ENCODE data around the gene ENGASE. TPM values are rescaled to one million over a fixed set of nuclear protein-coding genes. Genes with fewer than 3 reads are reported as not detected.

Gene ENGASE
- total RNA-seq, 1 experiment from 2014 or later = 34.5 TPM

DNA sequence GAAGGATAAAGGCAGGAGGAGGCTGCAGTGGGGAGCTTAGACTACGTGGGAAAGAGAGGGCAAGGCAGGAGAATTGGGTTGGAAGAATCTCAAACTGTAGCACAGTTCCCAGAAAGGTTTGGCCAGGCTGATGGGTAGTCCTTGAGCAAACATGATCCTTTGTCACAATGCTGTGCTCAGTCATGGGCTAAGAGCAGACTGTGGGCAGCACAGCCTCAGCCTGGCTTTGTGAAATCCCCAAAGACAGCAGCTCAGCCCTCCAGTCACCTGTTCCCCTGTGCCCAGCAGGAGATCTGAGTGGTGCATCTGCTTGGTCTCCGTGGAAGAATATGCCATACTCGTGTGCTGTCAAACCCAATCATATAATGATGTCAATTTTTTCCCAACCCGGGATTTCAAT is 10.6 kb upstream of the ENGASE start:
- TF ChIP-seq, protein P1, sequence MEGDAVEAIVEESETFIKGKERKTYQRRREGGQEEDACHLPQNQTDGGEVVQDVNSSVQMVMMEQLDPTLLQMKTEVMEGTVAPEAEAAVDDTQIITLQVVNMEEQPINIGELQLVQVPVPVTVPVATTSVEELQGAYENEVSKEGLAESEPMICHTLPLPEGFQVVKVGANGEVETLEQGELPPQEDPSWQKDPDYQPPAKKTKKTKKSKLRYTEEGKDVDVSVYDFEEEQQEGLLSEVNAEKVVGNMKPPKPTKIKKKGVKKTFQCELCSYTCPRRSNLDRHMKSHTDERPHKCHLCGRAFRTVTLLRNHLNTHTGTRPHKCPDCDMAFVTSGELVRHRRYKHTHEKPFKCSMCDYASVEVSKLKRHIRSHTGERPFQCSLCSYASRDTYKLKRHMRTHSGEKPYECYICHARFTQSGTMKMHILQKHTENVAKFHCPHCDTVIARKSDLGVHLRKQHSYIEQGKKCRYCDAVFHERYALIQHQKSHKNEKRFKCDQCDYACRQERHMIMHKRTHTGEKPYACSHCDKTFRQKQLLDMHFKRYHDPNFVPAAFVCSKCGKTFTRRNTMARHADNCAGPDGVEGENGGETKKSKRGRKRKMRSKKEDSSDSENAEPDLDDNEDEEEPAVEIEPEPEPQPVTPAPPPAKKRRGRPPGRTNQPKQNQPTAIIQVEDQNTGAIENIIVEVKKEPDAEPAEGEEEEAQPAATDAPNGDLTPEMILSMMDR (conservative IDR thresholded peaks at IDR 0.05; ENCODE audit: low read depth, low read length) = no peak
- TF ChIP-seq EZH2phosphoT487 (IDR thresholded peaks at IDR 0.05; ENCODE audit: borderline replicate concordance, low read length) = no peak
- TF ChIP-seq EZH2 (IDR thresholded peaks at IDR 0.05; ENCODE audit: low read length, unreplicated experiment) = no peak
- 0 out of 2 replicates have a peak, but pooled peaks have one; percentile 31 for ATAC-seq
- no peak overlapping the region for H2AFZ ChIP-seq (ENCODE audit: low read length)
- intact Hi-C loops (cut with micrococcal nuclease) = no loop called here
- H3F3A ChIP-seq (ENCODE audit: low read length, unreplicated experiment) = no peaks in the 10 kb centered on the region
- no peaks in the 10 kb centered on the region for H3K4me1 ChIP-seq (ENCODE audit: insufficient read depth, low read length)
- H3K4me3 ChIP-seq (ENCODE audit: low read length) = no peak overlapping the region
- no peaks in the 10 kb centered on the region for H3K9me3 ChIP-seq (ENCODE audit: low read length)
- DNase-seq = no peak
- H3K4me2 ChIP-seq (ENCODE audit: low read length) = no peak overlapping the region
- no peaks in the 10 kb centered on the region for H3K9me2 ChIP-seq (replicated peaks; ENCODE audit: low read length)
- ChIA-PET CTCF (no interaction called here), POLR2A (ENCODE audit: unreplicated experiment) (interaction anchor here (0.6 kb wide), 1 partner anchor 645 kb away, joined by 3 read pairs; no protein-coding TSS in a partner anchor)
- H4K20me1 ChIP-seq (ENCODE audit: low read length) = no peaks in the 10 kb centered on the region
- no peaks in the 10 kb centered on the region for H3K27me3 ChIP-seq (ENCODE audit: low read length)
- no peaks in the 10 kb centered on the region for H3K36me3 ChIP-seq (ENCODE audit: low read depth, low read length)
- no peak overlapping the region for H3K9ac ChIP-seq (ENCODE audit: low read length)
- no peaks in the 10 kb centered on the region for H3K79me2 ChIP-seq (ENCODE audit: low read length)
- BruUV-seq (replicated peaks) = no TSS peak
- H3K27ac ChIP-seq (ENCODE audit: low read length) = no peak overlapping the region

DNA sequence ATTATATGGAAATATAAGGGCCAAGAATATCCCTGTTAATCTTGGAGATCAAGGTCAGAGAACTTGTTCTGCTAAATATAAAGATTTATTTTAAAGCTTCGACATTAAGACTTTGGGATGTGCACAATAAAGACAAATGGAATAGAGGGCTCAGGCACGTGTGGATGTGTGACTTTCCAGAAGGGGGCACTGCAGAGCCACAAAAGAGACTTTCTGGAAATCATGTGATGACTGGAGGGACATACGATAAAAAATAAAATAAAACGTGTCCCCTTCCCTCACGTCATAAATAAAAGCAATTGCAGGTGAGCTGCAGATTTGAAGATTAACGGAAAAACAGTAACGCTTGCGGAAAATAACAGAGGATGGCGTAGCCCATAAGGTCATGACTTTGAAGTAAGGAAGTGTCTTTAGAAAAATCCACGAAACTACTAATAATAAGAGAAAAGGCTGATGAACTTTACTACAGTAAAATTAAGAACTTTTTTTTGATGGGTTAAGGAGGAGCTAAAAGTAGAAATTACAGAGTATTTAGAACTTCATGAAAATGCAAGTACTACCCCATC is 9.4 kb upstream of the ENGASE start:
- CTCF ChIA-PET = interaction anchor here (0.6 to 1.0 kb wide), 4 partner anchors 9 to 1164 kb away, joined by 3 to 7 read pairs (median 4); partner anchors contain the start of gene ENGASE
- no peaks in the 10 kb centered on the region for H3K9me2 ChIP-seq (replicated peaks; ENCODE audit: low read length)
- intact Hi-C loops (cut with micrococcal nuclease) = loop anchor here (1.0 kb wide), 1 partner anchor 17 kb away; no protein-coding TSS in a partner anchor
- H3K4me3 ChIP-seq (ENCODE audit: low read length) = no peak overlapping the region
- peak; percentile 63 for ATAC-seq
- H3K27me3 ChIP-seq (ENCODE audit: low read length) = no peaks in the 10 kb centered on the region
- H3K27ac ChIP-seq (ENCODE audit: low read length) = no peak overlapping the region
- no peak overlapping the region for H3K4me2 ChIP-seq (ENCODE audit: low read length)
- POLR2A ChIA-PET (ENCODE audit: unreplicated experiment) = interaction anchor here (0.7 kb wide), 1 partner anchor 21 kb away, joined by 3 read pairs; no protein-coding TSS in a partner anchor
- no peaks in the 10 kb centered on the region for H3K36me3 ChIP-seq (ENCODE audit: low read depth, low read length)
- BruUV-seq (replicated peaks) = no TSS peak
- no peak for TF ChIP-seq EZH2 (IDR thresholded peaks at IDR 0.05; ENCODE audit: low read length, unreplicated experiment)
- TF ChIP-seq, protein P1 (conservative IDR thresholded peaks at IDR 0.05; ENCODE audit: low read depth, low read length) = peak; percentile 85
- DNase-seq = peak; percentile 78
- H3K9ac ChIP-seq (ENCODE audit: low read length) = no peak overlapping the region
- H3F3A ChIP-seq (ENCODE audit: low read length, unreplicated experiment) = no peaks in the 10 kb centered on the region
- no peaks in the 10 kb centered on the region for H3K4me1 ChIP-seq (ENCODE audit: insufficient read depth, low read length)
- H3K79me2 ChIP-seq (ENCODE audit: low read length) = no peaks in the 10 kb centered on the region
- 0 out of 2 replicates have a peak overlapping the region, but pooled peaks have one; percentile 18 for H2AFZ ChIP-seq (ENCODE audit: low read length)
- no peaks in the 10 kb centered on the region for H3K9me3 ChIP-seq (ENCODE audit: low read length)
- H4K20me1 ChIP-seq (ENCODE audit: low read length) = no peaks in the 10 kb centered on the region

DNA sequence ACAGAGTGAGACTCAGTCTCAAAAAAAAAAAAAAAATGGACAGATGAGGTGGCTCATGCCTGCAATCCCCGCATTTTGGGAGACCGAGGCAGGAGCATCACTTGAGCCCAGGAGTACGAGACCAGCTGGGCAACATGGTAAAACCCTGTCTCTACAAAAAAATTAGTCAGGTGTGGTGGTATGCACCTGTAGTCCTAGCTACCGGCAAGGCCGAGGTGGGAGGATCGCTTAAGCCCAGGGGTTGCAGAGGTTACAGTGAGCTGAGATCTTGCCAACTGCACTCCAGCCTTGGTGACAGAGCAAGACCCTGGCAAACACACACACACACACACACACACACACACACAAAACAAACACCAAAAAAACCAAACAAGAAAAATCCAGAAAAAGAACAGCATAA is 7.7 kb upstream of the ENGASE start:
- Histone ChIP-seq H3K27ac (ENCODE audit: low read length) (no peak overlapping the region), H3K79me2 (ENCODE audit: low read length) (no peaks in the 10 kb centered on the region), H2AFZ (ENCODE audit: low read length) (no peak overlapping the region), H3K27me3 (ENCODE audit: low read length) (no peaks in the 10 kb centered on the region), H3K4me1 (ENCODE audit: insufficient read depth, low read length) (no peaks in the 10 kb centered on the region), H3K4me3 (ENCODE audit: low read length) (no peak overlapping the region), H4K20me1 (ENCODE audit: low read length) (no peaks in the 10 kb centered on the region), H3F3A (ENCODE audit: low read length, unreplicated experiment) (no peaks in the 10 kb centered on the region), H3K9me3 (ENCODE audit: low read length) (no peaks in the 10 kb centered on the region), H3K9me2 (replicated peaks; ENCODE audit: low read length) (no peaks in the 10 kb centered on the region), H3K4me2 (ENCODE audit: low read length) (no peak overlapping the region), H3K36me3 (ENCODE audit: low read depth, low read length) (no peaks in the 10 kb centered on the region), H3K9ac (ENCODE audit: low read length) (no peak overlapping the region)
- BruUV-seq (replicated peaks) = no TSS peak
- POLR2A ChIA-PET (ENCODE audit: unreplicated experiment) = no interaction called here
- CTCF ChIA-PET = interaction anchor here (0.6 to 0.7 kb wide), 3 partner anchors 21 to 427 kb away, joined by 4 to 11 read pairs (median 5); no protein-coding TSS in a partner anchor
- TF ChIP-seq EZH2 (IDR thresholded peaks at IDR 0.05; ENCODE audit: low read length, unreplicated experiment) = no peak
- no peak for TF ChIP-seq EZH2phosphoT487 (IDR thresholded peaks at IDR 0.05; ENCODE audit: borderline replicate concordance, low read length)
- TF ChIP-seq, protein P1 (conservative IDR thresholded peaks at IDR 0.05; ENCODE audit: low read depth, low read length) = no peak
- DNase-seq (no peak), ATAC-seq (no peak)
- intact Hi-C loops (cut with micrococcal nuclease) = no loop called here

Data from PC-3 (cell line).